Liver (tissue), 9 donors: ENCODE measurements around the gene TMEM51. TPM values are rescaled to one million over a fixed set of nuclear protein-coding genes. Genes with fewer than 3 reads are reported as not detected.

Experiments
- DNase-seq: peaks from one replicate; pipeline ENCODE4 v3.0.0-alpha.2; 2017; ENCODE audit warnings: low spot score
- H3K27ac ChIP-seq, 2 donors: one replicate each; pipeline ENCODE4 v1.7.0; 2013; ENCODE audit warnings: inconsistent platforms in 2 of 2, low read length in 2 of 2, control low read depth in 1 of 2, low read depth in 1 of 2, mild to moderate bottlenecking in 1 of 2
- H3K27me3 ChIP-seq, 4 donors: one replicate each; pipeline versions ENCODE4 v1.6.1 to v1.7.0; 2013; ENCODE audit warnings: low read length in 3 of 4, inconsistent platforms in 1 of 4, mild to moderate bottlenecking in 1 of 4, moderate library complexity in 1 of 4; ENCODE audit not compliant: control insufficient read depth in 4 of 4, insufficient read depth in 4 of 4
- H3K36me3 ChIP-seq, 4 donors: one replicate each; pipeline versions ENCODE4 v1.6.1 to v1.7.0; 2013; ENCODE audit warnings: low read length in 3 of 4, mild to moderate bottlenecking in 3 of 4, low read depth in 1 of 4, moderate library complexity in 1 of 4; ENCODE audit not compliant: control insufficient read depth in 4 of 4, insufficient read depth in 3 of 4
- H3K4me1 ChIP-seq, 4 donors: one replicate each; pipeline versions ENCODE4 v1.6.1 to v1.7.0; 2013; ENCODE audit warnings: low read length in 3 of 4, mild to moderate bottlenecking in 3 of 4, moderate library complexity in 1 of 4; ENCODE audit not compliant: control insufficient read depth in 4 of 4, insufficient read depth in 4 of 4
- H3K4me3 ChIP-seq, 3 donors: one replicate each; pipeline versions ENCODE4 v1.6.1 to v1.7.0; 2013; ENCODE audit warnings: low read length in 3 of 3, control low read depth in 1 of 3, low read depth in 1 of 3, mild to moderate bottlenecking in 1 of 3
- H3K9ac ChIP-seq, 2 donors: one replicate each; pipeline ENCODE4 v1.7.0; 2013; ENCODE audit warnings: low read length in 2 of 2, mild to moderate bottlenecking in 2 of 2, moderate library complexity in 2 of 2, control low read depth in 1 of 2, low read depth in 1 of 2
- H3K9me3 ChIP-seq, 4 donors: one replicate each; pipeline versions ENCODE4 v1.6.1 to v1.7.0; 2013; ENCODE audit warnings: low read length in 3 of 4; ENCODE audit not compliant: control insufficient read depth in 4 of 4
- ATF3 ChIP-seq: IDR thresholded peaks from 2 replicates; pipeline ENCODE4 v1.6.1; 2016; ENCODE audit warnings: antibody characterized with exemption
- CTCF ChIP-seq: fragments of 150-350 bp; IDR thresholded peaks from 2 replicates; pipeline ENCODE4 v1.5.1; 2017; ENCODE audit warnings: improper control_type of control experiment, low read depth, low read length; ENCODE audit not compliant: missing input control
- EGR1 ChIP-seq, 2 donors: IDR thresholded peaks; 2 replicates each; pipeline ENCODE4 v1.6.1; 2016 to 2018; ENCODE audit warnings: antibody characterized with exemption in 2 of 2, low read depth in 2 of 2
- FOXA1 ChIP-seq: IDR thresholded peaks from 2 replicates; pipeline ENCODE4 v1.6.1; 2016; ENCODE audit warnings: antibody characterized with exemption
- FOXA2 ChIP-seq: IDR thresholded peaks from 2 replicates; pipeline ENCODE4 v1.6.1; 2016; ENCODE audit warnings: antibody characterized with exemption
- GABPA ChIP-seq, 2 donors: IDR thresholded peaks in 1 of 2; conservative IDR thresholded peaks in 1 of 2; 2 replicates each; pipeline ENCODE4 v1.6.1; 2016; ENCODE audit warnings: antibody characterized with exemption in 2 of 2, mild to moderate bottlenecking in 1 of 2, moderate library complexity in 1 of 2
- HNF4A ChIP-seq, 2 donors: conservative IDR thresholded peaks; 2 replicates each; pipeline ENCODE4 v1.6.1; 2016; ENCODE audit warnings: antibody characterized with exemption in 2 of 2, mild to moderate bottlenecking in 2 of 2
- MAX ChIP-seq: IDR thresholded peaks from 2 replicates; pipeline ENCODE4 v1.6.1; 2016; ENCODE audit warnings: antibody characterized with exemption
- NR2F2 ChIP-seq: IDR thresholded peaks from 2 replicates; pipeline ENCODE4 v1.6.1; 2016; ENCODE audit warnings: antibody characterized with exemption
- REST ChIP-seq: IDR thresholded peaks from 2 replicates; pipeline ENCODE4 v1.6.1; 2016; ENCODE audit warnings: antibody characterized with exemption, mild to moderate bottlenecking
- RXRA ChIP-seq, 2 donors: IDR thresholded peaks; 2 replicates each; pipeline ENCODE4 v1.6.1; 2017 to 2018; ENCODE audit warnings: antibody characterized with exemption in 2 of 2, mild to moderate bottlenecking in 1 of 2
- SP1 ChIP-seq: IDR thresholded peaks from 2 replicates; pipeline ENCODE4 v1.6.1; 2018; ENCODE audit warnings: antibody characterized with exemption, mild to moderate bottlenecking
- TAF1 ChIP-seq: conservative IDR thresholded peaks from 2 replicates; pipeline ENCODE4 v1.6.1; 2016; ENCODE audit warnings: antibody characterized with exemption, mild to moderate bottlenecking
- YY1 ChIP-seq: IDR thresholded peaks from 2 replicates; pipeline ENCODE4 v1.6.1; 2016; ENCODE audit warnings: antibody characterized with exemption, mild to moderate bottlenecking
- ZBTB33 ChIP-seq: IDR thresholded peaks from 2 replicates; pipeline ENCODE4 v1.6.1; 2016; ENCODE audit warnings: antibody characterized with exemption
- whole genome bisulfite sequencing: extraction: QIAGEN DNeasy Blood & Tissue Kit; methylation state at CpG from one replicate; pipeline ENCODE4 v1.1.7; 2013; 5-methylcytosine and 5-hydroxymethylcytosine counted together
- polyA plus RNA-seq, 2 donors: library from polyadenylated mRNA; stranded (reverse) in 1 of 2; unstranded in 1 of 2; fragments of 200-250 nt in 1 of 2; fragments of >200 nt in 1 of 2; fragmentation: Nextera tagmentation in 1 of 2; extraction: Ambion mirVana in 1 of 2; gene quantifications; one replicate each; pipeline versions ENCODE4 v1.2.1 to v1.2.3, GENCODE V29; 2013 to 2015
- total RNA-seq, 2 donors: library from RNA; depleted of rRNA; stranded (reverse); fragments of >200 nt; gene quantifications; one replicate each; pipeline ENCODE4 v1.2.3, GENCODE V29; 2014
- donor health status: healthy.
- donor health status: healthy.
- donor health status: healthy.
- donor health status: healthy.
- donor health status: healthy.

TMEM51 gene
- total and polyA plus RNA-seq, 4 donors, result 1.3 to 2.7 (median 1.9) TPM

GRCh38 chr1:15176120-15176519 is 22.6 kb downstream of the TMEM51 start:
- Histone ChIP-seq H3K27me3 (peaks cover 0 to 4% (median 0%) of the 10 kb centered on the region in 4 donors), H3K36me3 (no peaks in the 10 kb centered on the region), H3K27ac (no peak overlapping the region), H3K4me1 (peaks cover 0 to 3% (median 1%) of the 10 kb centered on the region in 4 donors), H3K9ac (no peak overlapping the region), H3K4me3 (no peak overlapping the region), H3K9me3 (no peaks in the 10 kb centered on the region)
- TF ChIP-seq TAF1 (no peak), CTCF (no peak), ZBTB33 (no peak), GABPA (IDR thresholded peaks at IDR 0.05 in 1 of 2, conservative IDR thresholded peaks at IDR 0.05 in 1 of 2) (no peak), FOXA1 (no peak), ATF3 (no peak), HNF4A (conservative IDR thresholded peaks at IDR 0.05) (no peak), NR2F2 (no peak), REST (no peak), YY1 (no peak), FOXA2 (no peak), RXRA (IDR thresholded peaks at IDR 0.05) (no peak), SP1 (no peak), MAX (no peak)
- no peak for DNase-seq
- 91% methylated on average over 7 of the region's 7 CpGs for WGBS

- Histone ChIP-seq H3K9ac (no peak overlapping the region), H3K27me3 (peaks cover 0 to 5% (median 0%) of the 10 kb centered on the region in 4 donors), H3K4me1 (peaks cover 0 to 3% (median 1%) of the 10 kb centered on the region in 4 donors), H3K27ac (peak overlapping the region in 1 of 2 donors; percentile 40), H3K36me3 (no peaks in the 10 kb centered on the region), H3K9me3 (no peaks in the 10 kb centered on the region), H3K4me3 (no peak overlapping the region)
- no peak for DNase-seq
- WGBS, result 72% methylated on average over 7 of the region's 7 CpGs
- TF ChIP-seq RXRA (IDR thresholded peaks at IDR 0.05), result no peak
- no peak for TF ChIP-seq GABPA (IDR thresholded peaks at IDR 0.05 in 1 of 2, conservative IDR thresholded peaks at IDR 0.05 in 1 of 2)
- no peak for TF ChIP-seq EGR1 (IDR thresholded peaks at IDR 0.05; ENCODE audit: low read depth in 2 of 2)
- no peak for TF ChIP-seq YY1
- no peak for TF ChIP-seq TAF1
Observed at GRCh38 chr1:15176898-15177665, 23.5 kb downstream of the TMEM51 start.
